HG03066 (cell line): ENCODE results near the gene RHCE.
"Not testable (repeated sequence)": the region's sequence is repeated elsewhere in the genome, so short reads cannot be mapped to it uniquely, and the experiment has no call there.

ENCODE experiments used
- ATAC-seq: cut with Tn5 transposase; IDR thresholded peaks from one replicate; pipeline ENCODE4 v1.9.1; 2021; ENCODE audit warnings: low read depth; ENCODE audit not compliant: unreplicated experiment

RHCE gene

DNA sequence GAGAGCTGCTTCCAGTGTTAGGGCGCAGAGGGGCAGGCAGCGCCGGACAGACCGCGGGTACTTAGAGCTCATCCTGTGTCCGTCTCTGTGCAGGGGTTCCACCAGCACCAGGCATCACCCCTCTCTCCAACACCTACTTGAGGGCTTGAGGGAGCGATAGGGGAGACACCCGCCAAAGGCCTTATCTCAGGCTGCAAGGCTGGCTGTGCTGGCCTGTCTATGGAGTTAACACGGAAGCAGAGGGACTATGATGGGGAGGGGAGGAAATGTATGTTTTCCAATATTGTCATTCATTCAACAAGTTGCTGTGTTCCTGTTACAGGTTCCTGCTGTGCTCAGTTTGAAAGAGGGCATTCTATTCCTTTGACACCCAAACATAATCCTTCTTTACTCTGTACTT is at the start of gene RHCE:
Gene RHCE, minus strand, starts transcription at position 111 of the 400 bp plus-strand sequence. Its CDS starts 39 bp downstream, at position 72.
- not testable (repeated sequence) for ATAC-seq

DNA sequence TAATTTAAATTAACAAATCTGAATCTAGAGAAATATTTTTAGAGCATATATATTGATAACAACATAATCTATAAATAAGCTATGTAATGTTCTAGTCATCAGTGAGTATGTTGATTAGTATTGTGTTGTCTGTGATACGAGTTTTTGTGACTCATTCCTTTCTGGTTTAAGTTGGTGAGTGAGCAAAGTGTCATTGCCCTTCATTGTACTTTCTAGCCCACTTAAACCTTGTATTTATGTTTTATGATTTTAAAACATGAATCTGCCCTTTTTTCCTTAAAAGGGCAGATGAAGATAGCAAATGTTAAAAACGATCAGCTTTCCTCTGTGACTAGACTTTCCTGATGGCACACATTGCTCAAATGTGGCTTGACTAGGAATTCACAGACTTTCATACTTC is 48.6 kb upstream of the RHCE start:
- ATAC-seq = no peak

DNA sequence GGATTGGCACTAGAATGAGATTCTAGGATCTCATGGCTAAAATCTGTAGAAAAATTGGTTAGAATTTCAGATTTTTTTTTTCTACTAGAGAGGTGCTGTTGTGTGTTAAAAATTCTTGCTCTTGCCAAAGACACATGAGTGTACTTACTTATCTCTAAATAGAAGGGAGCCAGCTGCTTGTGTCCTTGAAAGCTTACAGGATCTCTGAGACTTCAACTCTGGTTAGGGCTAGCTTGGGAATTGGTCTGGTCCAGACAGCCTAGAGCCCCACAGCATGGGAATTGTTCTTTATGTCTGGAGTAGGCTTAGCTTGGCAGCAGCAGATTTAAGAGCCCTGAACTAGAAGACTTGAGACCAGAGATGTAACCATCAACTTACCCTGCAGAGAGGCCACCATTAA is 47.4 kb upstream of the RHCE start:
- ATAC-seq = no peak

DNA sequence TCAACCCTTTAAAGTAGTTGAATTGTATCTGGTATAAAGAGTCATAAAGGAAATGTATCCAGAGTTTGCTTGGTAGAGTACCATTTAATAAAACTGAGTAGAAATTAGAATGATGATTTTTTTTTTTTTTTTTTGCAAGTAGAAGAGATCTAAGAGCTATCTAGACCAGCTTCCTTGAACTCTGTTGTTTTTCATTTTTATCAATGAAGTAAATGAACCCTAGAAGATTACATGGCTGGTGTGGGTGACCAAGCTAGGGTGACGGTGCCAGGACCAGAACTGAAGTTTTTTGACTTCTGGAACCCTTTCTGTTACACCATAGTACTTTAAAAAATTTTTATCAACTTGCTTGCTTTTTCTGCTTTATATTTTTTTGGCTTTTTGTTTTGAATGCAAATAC is 47.0 kb upstream of the RHCE start:
- no peak for ATAC-seq

DNA sequence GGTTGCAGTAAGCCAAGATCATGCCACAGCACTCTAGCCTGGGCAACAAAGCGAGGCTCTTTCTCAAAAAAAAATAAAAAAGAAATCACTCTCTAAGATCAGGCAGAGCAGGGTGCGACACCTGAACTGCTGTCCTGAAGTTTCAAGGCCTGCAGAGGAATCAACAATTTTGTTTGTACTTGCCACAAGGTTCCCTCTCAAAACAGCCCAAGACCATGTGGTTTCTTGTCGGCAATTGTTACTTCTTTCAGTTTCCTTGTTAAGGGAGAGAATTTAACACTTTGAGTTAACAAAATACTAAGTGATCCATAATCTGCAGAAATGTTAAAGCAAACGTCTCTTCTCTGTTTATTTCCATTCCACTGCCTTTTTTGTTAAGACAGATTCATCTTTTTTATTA is 46.6 kb upstream of the RHCE start:
- ATAC-seq = no peak

DNA sequence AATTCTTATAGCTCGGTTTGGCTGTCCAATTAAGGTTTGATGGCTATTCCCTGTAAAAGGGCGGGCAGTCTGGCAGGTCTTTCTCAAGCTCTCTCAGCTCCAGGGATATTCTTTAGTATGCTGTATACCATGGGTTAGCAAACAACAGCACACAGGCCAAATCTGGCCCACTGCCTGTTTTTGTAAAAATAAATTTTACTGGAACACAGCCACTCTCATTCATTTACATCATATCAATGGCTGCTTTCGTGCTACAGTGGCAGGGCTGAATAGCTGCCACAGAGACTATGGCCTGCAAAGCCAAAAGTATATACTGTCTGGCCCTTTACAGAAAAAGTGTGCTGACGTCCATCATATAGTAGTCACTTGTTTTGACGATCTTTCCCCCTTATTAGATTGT is 42.1 kb upstream of the RHCE start:
- no peak for ATAC-seq

DNA sequence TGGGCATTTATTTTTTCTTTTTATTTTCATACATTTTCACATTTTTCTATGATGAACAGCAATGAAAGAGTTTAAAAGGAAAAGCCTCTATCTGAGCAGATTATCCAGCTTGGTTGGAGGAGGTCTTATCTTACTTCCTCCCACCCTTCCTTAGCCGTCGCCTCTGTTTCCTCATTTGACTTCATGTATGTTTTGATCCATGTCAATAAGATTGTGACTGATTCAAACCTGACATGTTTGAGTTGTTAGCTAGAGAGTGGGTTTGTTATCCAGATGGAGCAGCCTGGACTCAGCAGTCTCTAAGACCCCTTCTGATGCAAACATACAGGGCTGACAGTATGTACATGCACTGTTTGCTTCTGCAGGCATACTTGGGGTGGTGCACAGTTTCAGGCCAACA is 41.2 kb upstream of the RHCE start:
- ATAC-seq = no peak

DNA sequence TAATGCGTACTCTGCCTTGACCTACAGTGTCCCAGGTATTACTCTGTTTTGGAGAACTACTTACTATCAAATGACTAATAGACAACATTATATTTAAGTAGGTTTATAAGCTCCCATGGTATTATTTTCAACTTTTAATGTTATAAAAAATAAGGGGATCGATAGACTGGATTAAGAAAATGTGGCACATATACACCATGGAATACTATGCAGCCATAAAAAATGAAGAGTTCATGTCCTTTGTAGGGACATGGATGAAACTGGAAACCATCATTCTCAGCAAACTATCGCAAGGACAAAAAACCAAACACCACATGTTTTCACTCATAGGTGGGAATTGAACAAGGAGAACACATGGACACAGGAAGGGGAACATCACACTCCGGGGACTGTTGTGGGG is 40.2 kb upstream of the RHCE start:
- not testable (repeated sequence) for ATAC-seq

DNA sequence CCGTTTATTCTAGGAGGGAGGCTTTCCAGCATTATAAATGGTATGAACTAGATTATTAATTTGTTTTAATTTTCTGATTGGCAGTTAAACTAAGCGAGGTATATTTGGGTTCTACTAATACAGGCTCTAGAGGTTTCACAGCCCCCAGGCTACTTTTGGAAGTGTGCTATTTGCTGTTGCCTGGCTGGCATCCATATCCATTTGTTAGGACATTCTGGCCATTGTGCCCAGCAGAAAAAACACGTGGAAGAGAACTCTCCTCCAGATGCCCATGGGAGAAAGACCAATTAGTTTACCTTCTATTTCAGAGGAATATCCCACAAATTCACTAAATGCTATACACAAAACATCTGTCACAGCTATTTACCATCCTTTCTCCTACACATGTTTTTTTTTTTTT is 39.4 kb upstream of the RHCE start:
- no peak for ATAC-seq

DNA sequence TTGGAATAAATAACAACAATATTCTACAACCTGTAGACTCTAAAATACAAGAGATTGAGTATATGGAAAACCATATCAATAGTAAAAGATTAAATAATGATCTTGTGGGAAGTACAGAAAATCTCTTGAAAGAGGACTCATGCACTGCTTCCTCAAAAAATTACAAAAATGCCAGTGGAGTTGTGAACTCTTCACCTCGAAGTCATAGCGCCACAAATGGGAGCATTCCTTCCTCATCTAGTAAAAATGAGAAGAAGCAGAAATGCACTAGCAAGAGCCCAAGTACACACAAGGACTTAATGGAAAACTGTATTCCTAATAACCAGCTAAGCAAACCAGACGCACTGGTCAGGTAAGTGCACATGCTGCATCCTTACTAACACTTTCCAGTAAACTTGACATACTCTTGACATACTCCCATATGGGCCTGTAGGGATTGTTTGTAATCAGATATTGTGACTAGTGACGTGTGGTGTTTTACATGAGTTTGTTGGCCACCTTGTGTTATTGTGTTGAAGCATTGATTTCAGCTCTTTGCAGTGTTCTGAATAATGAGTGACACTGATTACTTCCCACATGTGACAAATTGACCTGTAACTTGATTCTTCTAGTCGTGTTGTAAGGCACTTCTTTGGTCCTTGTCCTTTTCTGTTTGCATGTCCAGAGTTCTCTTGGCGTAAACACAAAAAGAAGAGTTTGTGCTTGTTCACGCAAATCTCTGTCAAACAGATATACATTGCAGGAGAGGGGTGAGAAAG is 38.1 kb upstream of the RHCE start:
- no peak for ATAC-seq

DNA sequence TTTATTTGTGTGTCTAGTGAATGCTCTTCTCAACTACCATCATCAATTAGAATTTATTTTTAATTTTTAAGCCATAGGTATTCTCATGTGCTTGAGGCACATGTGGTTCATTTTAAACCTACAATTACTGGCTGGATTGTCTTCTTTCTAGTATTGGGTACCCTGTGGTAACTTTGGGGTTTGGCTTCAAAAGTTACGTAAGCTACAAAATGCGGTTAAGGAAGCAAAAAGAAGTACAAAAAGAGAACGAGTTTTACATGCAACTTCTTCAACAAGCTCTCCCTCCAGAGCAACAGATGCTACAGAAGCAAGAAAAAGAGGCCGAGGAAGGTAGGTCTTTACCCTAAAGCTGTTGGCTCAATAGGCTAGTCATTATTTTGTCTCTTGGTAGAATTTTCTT is 35.9 kb upstream of the RHCE start:
- ATAC-seq = no peak

DNA sequence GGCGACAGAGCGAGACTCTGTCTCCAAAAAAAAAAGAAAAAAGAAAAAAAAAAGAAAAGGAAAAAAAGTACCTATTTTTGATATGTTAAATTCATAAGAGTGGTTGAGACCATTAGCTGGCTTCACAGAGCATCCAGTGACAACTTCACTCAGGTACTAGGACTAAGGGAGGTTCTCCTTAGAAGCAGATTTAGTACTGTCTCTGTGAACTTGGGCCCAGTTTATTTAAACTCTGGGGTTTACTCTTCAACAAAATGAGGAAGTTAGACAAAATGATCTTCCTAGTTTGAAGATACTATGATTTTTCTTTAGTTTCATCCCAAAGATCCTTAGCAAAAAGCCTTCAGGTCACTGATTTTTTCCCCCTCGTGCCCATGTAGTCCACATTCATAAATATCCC is 31.3 kb upstream of the RHCE start:
- no peak for ATAC-seq

DNA sequence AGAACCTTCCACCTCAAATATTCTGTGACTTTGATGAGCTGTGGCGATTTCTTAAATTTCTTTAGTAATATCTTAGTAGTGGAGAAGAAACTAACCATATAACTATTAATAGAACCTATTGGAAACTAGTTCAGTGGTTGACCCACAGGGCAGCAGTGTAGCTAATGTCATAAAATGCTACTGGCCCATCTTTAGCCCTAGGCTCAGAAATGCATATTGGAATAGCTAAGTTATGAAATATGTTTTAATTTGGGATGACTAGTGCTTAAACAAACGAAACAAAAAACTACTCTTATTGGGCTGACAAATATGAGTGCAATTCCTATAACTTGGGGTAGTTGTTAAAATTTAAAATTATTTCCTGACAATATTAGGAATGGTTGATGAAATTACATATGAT is 30.3 kb upstream of the RHCE start:
- no peak for ATAC-seq

DNA sequence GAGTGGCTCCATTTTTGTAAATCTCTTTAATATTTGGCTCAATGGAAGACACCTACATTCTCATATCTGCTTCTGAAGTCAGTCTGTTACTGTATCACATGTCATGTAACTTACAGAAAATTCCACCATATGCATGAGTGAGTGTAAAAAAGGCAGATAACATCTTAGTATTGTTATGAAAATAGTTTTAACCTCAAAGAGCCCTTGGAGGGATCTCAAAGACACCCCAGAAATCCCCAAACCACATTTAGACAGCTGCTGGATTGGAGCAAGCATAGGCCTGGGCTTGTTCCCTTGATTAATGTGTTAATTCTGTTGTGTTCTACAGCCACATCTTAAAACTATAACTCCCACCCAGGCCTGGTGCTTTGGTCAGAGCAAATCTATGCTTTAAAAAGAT is 26.9 kb upstream of the RHCE start:
- ATAC-seq = no peak

DNA sequence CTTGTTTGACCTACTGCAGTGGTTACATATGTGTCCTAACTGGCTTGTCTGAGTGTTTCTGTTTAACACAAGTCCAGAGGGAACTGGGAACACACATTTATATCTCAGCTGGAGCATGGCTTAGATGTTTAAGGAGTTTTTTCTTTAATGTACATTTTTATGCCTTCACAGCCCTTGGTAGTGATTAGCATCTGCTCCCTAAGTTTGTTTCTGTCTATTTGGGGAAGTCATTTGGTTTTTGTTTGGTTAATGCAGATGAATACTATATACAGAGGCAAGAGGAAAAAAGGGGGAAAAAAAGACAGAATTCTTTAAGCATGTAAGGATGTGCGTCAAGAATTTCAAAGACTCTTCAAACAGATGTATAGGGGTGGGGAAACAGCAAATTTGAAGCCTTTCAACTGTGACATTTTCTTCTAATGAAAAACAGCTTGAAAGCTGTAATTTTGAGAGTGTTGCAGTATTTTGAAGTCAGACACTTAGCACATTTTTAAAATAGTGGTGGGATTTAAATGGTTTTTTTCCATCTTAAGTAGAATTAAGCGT is 25.4 kb upstream of the RHCE start:
- no peak for ATAC-seq

DNA sequence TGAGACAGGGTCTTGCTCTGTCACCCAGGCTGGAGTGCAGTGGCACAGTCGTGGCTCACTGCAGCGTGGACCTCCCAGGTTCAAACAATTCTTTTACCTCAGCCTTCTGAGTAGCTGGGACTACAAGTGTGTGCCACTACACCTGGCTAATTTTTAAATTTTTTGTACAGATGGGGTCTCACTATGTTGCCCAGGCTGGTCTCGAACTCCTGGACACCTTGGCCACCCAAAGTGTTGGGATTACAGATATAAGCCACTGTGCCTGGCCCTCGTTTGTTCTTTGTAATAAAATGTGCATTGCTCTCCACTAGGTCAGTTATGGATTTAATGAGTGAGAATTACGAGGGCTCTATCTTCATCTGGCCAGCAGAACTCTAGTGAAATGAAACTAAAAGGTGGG is 24.0 kb upstream of the RHCE start:
- not testable (repeated sequence) for ATAC-seq

DNA sequence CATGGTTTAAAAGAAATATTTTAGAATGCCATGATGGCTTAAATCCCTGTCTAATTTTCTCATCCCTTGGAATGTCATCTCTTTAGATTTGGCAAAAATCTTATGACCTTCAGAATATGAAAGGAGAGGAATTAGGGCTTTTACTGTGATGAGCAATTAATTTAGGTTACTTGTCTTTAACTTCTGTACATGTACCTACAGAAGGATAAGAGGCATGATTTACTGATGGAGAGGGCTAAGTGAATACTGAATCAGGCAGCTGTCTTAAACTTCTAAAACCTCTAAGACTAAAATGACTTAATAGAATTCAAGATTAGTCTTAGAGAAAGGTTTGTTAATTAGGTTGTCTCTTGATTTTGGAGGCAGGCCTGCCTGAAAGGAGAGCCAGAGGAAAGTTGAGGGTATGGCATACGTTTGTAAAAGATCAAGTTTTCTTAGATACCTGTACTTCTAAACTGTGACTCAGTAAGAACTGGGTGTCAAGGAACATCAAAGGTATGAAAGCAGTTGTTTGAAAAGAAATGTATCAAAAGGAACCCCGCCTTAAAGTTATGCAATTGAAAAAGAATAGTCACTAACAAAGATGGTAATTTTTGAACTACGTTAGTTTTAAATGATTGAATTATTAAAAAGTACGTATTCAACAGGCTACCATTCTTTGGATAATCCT is 22.5 kb upstream of the RHCE start:
- ATAC-seq = no peak

DNA sequence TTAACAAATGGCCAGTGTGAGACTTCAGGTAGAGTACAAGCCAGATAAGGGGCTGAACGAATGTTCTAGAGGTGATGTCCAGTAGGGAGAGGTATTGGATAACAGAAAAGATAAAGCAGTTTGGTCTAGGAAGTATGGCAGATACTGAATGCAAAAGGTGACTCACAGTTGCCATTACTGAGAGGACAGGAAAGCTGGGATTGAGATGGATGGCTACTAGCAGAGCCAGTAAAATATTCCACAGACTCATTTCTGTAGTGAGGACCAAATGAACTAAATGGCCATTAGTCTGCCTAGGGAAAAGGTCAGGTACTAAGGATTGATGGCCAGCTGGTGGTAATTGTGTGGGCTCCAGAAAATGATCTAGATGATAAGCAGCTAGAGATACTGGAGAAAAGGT is 21.6 kb upstream of the RHCE start:
- no peak for ATAC-seq

DNA sequence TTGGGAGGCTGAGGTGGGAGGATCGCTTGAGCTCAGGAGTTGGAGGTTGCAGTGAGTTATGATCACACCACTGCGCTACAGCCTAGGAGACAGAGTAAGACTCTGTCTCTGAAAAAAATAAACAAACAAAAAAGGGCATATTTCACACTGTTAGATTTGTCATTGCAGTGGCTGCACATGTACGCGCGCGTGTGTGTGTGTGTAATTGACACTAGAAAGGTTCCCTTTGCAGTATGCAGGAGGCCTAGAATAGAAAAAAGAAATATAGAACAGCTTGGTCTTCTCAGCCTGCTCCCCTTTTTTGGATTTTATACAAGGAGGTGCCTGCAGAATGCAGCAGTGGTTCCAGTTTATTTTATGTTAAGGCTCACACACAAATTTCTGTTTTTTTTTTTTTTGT is 18.7 kb upstream of the RHCE start:
- ATAC-seq = no peak

DNA sequence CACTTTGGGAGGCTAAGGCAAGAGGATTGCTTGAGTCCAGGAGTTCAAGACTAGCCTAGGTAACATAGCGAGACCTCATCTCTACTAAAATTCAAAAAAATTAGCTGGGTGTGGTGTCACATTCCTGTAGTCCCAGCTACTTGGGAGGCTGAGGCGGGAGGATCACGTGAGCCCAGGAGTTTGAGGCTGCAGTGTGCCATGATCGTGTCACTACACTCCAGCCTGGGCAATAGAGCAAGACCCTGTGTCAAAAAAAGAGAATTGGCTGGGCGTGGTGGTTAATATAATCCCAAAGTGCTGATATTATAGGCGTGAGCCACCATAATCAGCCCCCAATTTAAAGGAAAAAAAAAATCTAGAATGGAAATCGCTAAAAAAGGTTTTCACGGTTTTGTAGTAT is 17.0 kb upstream of the RHCE start:
- no peak for ATAC-seq

DNA sequence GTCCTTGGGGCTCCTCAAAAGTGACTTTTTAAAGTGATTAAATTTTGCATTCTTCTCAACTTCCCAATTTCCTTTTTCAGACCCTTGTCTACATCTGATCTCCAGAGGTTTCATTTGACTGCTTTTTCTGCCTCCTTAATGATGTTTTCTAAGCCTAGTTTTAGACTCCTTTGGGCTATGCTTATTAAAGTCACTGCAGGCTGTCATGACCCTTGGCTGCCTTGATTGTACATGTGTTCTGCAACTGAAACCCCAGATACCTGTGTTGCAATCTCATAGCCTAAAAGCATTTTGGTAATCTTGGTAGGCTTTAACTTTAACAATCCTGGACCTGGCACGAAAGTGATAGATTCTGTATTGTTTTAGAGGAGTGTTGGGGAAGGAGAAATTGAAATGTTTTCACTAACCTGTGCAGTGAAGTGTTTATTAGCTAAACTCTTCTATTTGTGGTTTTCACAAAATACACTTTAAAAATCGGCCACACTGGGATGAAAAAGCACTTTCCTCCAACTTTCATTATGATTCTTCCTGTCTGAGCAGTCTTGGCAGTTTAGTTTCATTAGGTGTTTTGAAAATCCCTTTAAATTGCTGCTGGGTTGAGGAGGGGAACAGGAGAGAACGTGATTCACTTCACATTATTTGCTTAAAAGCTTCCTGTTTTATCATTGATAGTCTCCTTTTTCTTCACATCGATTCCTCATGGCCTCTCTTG is 14.9 kb upstream of the RHCE start:
- ATAC-seq = no peak
